CD4-positive, alpha-beta memory T cell (primary cell): Measurements from ENCODE around the gene TNP2. TPM values are rescaled to one million over a fixed set of nuclear protein-coding genes. Genes with fewer than 3 reads are reported as not detected.
"Not testable (repeated sequence)": the region's sequence is repeated elsewhere in the genome, so short reads cannot be mapped to it uniquely, and the experiment has no call there.

Source experiments
- CTCF ChIA-PET: fragments of 350-600 bp; sonication (Branson Sonifier 250); formaldehyde crosslinking; loops from one replicate; lab custom pipeline; 2021; ENCODE audit warnings: inconsistent platforms; ENCODE audit not compliant: partially characterized antibody; lab: Charles Lee
- POLR2A ChIA-PET: fragments of 350-600 bp; sonication (Branson Sonifier 250); formaldehyde crosslinking; loops from one replicate; lab custom pipeline; 2021; ENCODE audit not compliant: partially characterized antibody; lab: Charles Lee
- DNase-seq, 5 donors: peaks; one replicate each; pipeline versions ENCODE4 v3.0.0 to v3.0.0-alpha.2; 2020 to 2022; ENCODE audit warnings: mixed read lengths in 1 of 5
- H3K27ac ChIP-seq: one replicate; pipeline ENCODE4 v1.7.0; 2013; ENCODE audit warnings: low read depth, low read length
- H3K27me3 ChIP-seq: 2 replicates; pipeline ENCODE4 v1.7.0; 2013; ENCODE audit warnings: mild to moderate bottlenecking, low read length, moderate library complexity; ENCODE audit not compliant: insufficient read depth
- H3K36me3 ChIP-seq: 2 replicates; pipeline ENCODE4 v1.7.0; 2013; ENCODE audit warnings: mild to moderate bottlenecking, low read length, moderate library complexity; ENCODE audit not compliant: insufficient read depth
- H3K4me1 ChIP-seq: 2 replicates; pipeline ENCODE4 v1.7.0; 2013; ENCODE audit warnings: mild to moderate bottlenecking, low read length, moderate library complexity; ENCODE audit not compliant: insufficient read depth
- H3K4me3 ChIP-seq, 2 donors: one replicate each; pipeline ENCODE4 v1.7.0; 2013; ENCODE audit warnings: low read length in 2 of 2, mild to moderate bottlenecking in 1 of 2
- H3K9me3 ChIP-seq, 2 donors: one replicate each; pipeline ENCODE4 v1.7.0; 2013; ENCODE audit warnings: low read length in 2 of 2, control low read depth in 1 of 2; ENCODE audit not compliant: control insufficient read depth in 1 of 2
- H3K27ac Mint-ChIP-seq, 7 donors: one replicate each; pipeline ENCODE4 v1.8.0; 2020 to 2021; ENCODE audit warnings: mixed read lengths in 7 of 7, mild to moderate bottlenecking in 6 of 7, inconsistent platforms in 3 of 7, moderate library complexity in 3 of 7
- H3K27me3 Mint-ChIP-seq, 2 donors: one replicate each; pipeline ENCODE4 v1.8.0; 2020 to 2021; ENCODE audit warnings: mixed read lengths in 2 of 2
- H3K36me3 Mint-ChIP-seq, 2 donors: one replicate each; pipeline ENCODE4 v1.8.0; 2020 to 2021; ENCODE audit warnings: mixed read lengths in 2 of 2, inconsistent platforms in 1 of 2, mild to moderate bottlenecking in 1 of 2
- H3K4me1 Mint-ChIP-seq, 4 donors: one replicate each; pipeline ENCODE4 v1.8.0; 2020 to 2021; ENCODE audit warnings: mixed read lengths in 4 of 4, mild to moderate bottlenecking in 1 of 4
- H3K4me3 Mint-ChIP-seq, 8 donors: one replicate each; pipeline ENCODE4 v1.8.0; 2020 to 2021; ENCODE audit warnings: mixed read lengths in 8 of 8, mild to moderate bottlenecking in 7 of 8, moderate library complexity in 6 of 8, inconsistent platforms in 3 of 8
- H3K9me3 Mint-ChIP-seq, 8 donors: one replicate each; pipeline ENCODE4 v1.8.0; 2020 to 2021; ENCODE audit warnings: mixed read lengths in 8 of 8, mild to moderate bottlenecking in 5 of 8, inconsistent platforms in 3 of 8, moderate library complexity in 1 of 8
- intact Hi-C: fragments of 100-400 bp; cut with micrococcal nuclease; formaldehyde crosslinking; loops from one replicate; pipeline ENCODE4 v1.15.1; 2023
- polyA plus RNA-seq, 2 donors: library from polyadenylated mRNA; unstranded; fragments of 300-500 nt; fragmentation: Illumina TruSeq; gene quantifications; one replicate each; pipeline ENCODE4 v1.2.3, GENCODE V29; 2021
- total RNA-seq, 2 experiments: library from RNA; stranded (reverse); gene quantifications; one replicate each; pipeline ENCODE4 v1.2.3, GENCODE V29; 2021

Gene TNP2
- total and polyA plus RNA-seq, 4 experiments from 2014 or later, result not detected

GRCh38 chr16:11289696-11290095 lies 20.6 kb upstream of the TNP2 start:
- CTCF ChIA-PET, result interaction anchor here (1.1 kb wide), 1 partner anchor 34 kb away, joined by 3 read pairs; the partner anchor contains the start of gene SOCS1
- POLR2A ChIA-PET, H3K27ac ChIP-seq, H3K36me3 ChIP-seq, H3K4me3 ChIP-seq, intact Hi-C loops, H3K9me3 Mint-ChIP-seq, H3K27me3 Mint-ChIP-seq, H3K4me3 Mint-ChIP-seq, H3K36me3 Mint-ChIP-seq, H3K4me1 Mint-ChIP-seq, H3K9me3 ChIP-seq, H3K4me1 ChIP-seq, DNase-seq, H3K27me3 ChIP-seq, H3K27ac Mint-ChIP-seq: not testable (repeated sequence)

- H3K27me3 ChIP-seq, result no peaks in the 10 kb centered on the region
- intact Hi-C loops, result no loop called here
- no peak overlapping the region for H3K27ac ChIP-seq
- POLR2A ChIA-PET, result no interaction called here
- H3K27ac Mint-ChIP-seq, result peak overlapping the region in 1 of 7 donors; percentile 24
- no peak overlapping the region for H3K4me3 Mint-ChIP-seq
- H3K36me3 ChIP-seq, result no peaks in the 10 kb centered on the region
- H3K4me1 Mint-ChIP-seq, result peaks cover 0 to 6% (median 2%) of the 10 kb centered on the region in 4 donors
- H3K4me1 ChIP-seq, result no peaks in the 10 kb centered on the region
- no peak for DNase-seq
- H3K9me3 ChIP-seq, result no peaks in the 10 kb centered on the region
- peaks cover 0 to 3% (median 0%) of the 10 kb centered on the region in 8 donors for H3K9me3 Mint-ChIP-seq
- H3K36me3 Mint-ChIP-seq, result no peaks in the 10 kb centered on the region
- CTCF ChIA-PET, result interaction anchor here (1.1 kb wide), 2 partner anchors 8 to 33 kb away, joined by 3 read pairs; partner anchors contain the start of gene SOCS1
- H3K4me3 ChIP-seq, result no peak overlapping the region
- peaks cover 2 to 8% of the 10 kb centered on the region in 2 donors for H3K27me3 Mint-ChIP-seq
Measured at GRCh38 chr16:11289202-11289601, 20.1 kb upstream of the TNP2 start.

- ChIA-PET CTCF (no interaction called here), POLR2A (no interaction called here)
- H3K4me3 ChIP-seq, result no peak overlapping the region
- H3K4me3 Mint-ChIP-seq, result no peak overlapping the region
- intact Hi-C loops, result no loop called here
- no peaks in the 10 kb centered on the region for H3K36me3 ChIP-seq
- H3K4me1 Mint-ChIP-seq, result peaks cover 0 to 6% (median 2%) of the 10 kb centered on the region in 4 donors
- H3K4me1 ChIP-seq, result no peaks in the 10 kb centered on the region
- H3K36me3 Mint-ChIP-seq, result no peaks in the 10 kb centered on the region
- DNase-seq, result no peak
- no peaks in the 10 kb centered on the region for H3K9me3 ChIP-seq
- H3K27me3 Mint-ChIP-seq, result peaks cover 2 to 5% of the 10 kb centered on the region in 2 donors
- H3K27me3 ChIP-seq, result no peaks in the 10 kb centered on the region
- H3K9me3 Mint-ChIP-seq, result peaks cover 0 to 3% (median 0%) of the 10 kb centered on the region in 8 donors
- H3K27ac ChIP-seq, result no peak overlapping the region
- H3K27ac Mint-ChIP-seq, result no peak overlapping the region
Measured at GRCh38 chr16:11285842-11286241, 16.7 kb upstream of the TNP2 start.

- no peak for DNase-seq
- Histone ChIP-seq H3K4me3 (no peak overlapping the region), H3K27me3 (no peaks in the 10 kb centered on the region), H3K27ac (no peak overlapping the region), H3K4me1 (no peaks in the 10 kb centered on the region), H3K9me3 (no peaks in the 10 kb centered on the region), H3K36me3 (no peaks in the 10 kb centered on the region)
- no peaks in the 10 kb centered on the region for H3K36me3 Mint-ChIP-seq
- peaks cover 0 to 9% (median under 1%) of the 10 kb centered on the region in 4 donors for H3K4me1 Mint-ChIP-seq
- H3K27ac Mint-ChIP-seq, result no peak overlapping the region
- POLR2A ChIA-PET, result interaction anchor here (1.3 to 1.9 kb wide), 2 partner anchors 28 to 29 kb away, joined by 3 to 5 read pairs; partner anchors contain the start of gene SOCS1
- peaks cover 0 to 1% (median 0%) of the 10 kb centered on the region in 8 donors for H3K9me3 Mint-ChIP-seq
- intact Hi-C loops, result no loop called here
- CTCF ChIA-PET, result interaction anchor here (1.8 kb wide), 1 partner anchor 14 kb away, joined by 5 read pairs; no protein-coding TSS in a partner anchor
- H3K4me3 Mint-ChIP-seq, result no peak overlapping the region
- H3K27me3 Mint-ChIP-seq, result peaks cover 0 to 5% of the 10 kb centered on the region in 2 donors
Measured at GRCh38 chr16:11283820-11284248, 14.7 kb upstream of the TNP2 start.

GRCh38 chr16:11280616-11281522 lies 11.7 kb upstream of the TNP2 start, which contains the start of gene PRM1:
Gene PRM1, minus strand, starts transcription at chr16:11281330. Its CDS starts 92 bp downstream, at chr16:11281238.
- H3K36me3 Mint-ChIP-seq, result no peaks in the 10 kb centered on the region
- H3K9me3 Mint-ChIP-seq, result no peaks in the 10 kb centered on the region
- Histone ChIP-seq H3K4me1 (no peaks in the 10 kb centered on the region), H3K27me3 (no peaks in the 10 kb centered on the region), H3K27ac (no peak within 1 kb of the TSS), H3K4me3 (no peak within 1 kb of the TSS), H3K36me3 (no peaks in the 10 kb centered on the region), H3K9me3 (no peaks in the 10 kb centered on the region)
- ChIA-PET CTCF (no interaction called here), POLR2A (no interaction called here)
- peaks cover 0 to 3% (median 0%) of the 10 kb centered on the region in 4 donors for H3K4me1 Mint-ChIP-seq
- intact Hi-C loops, result no loop called here
- no peak within 1 kb of the TSS for H3K4me3 Mint-ChIP-seq
- DNase-seq, result no peak
- peaks cover 0 to 3% of the 10 kb centered on the region in 2 donors for H3K27me3 Mint-ChIP-seq
- peak within 1 kb of the TSS in 1 of 7 donors; percentile 5 for H3K27ac Mint-ChIP-seq

GRCh38 chr16:11278681-11279628 lies 9.8 kb upstream of the TNP2 start:
- H3K4me3 ChIP-seq, result no peak overlapping the region
- intact Hi-C loops, result no loop called here
- no peaks in the 10 kb centered on the region for H3K4me1 ChIP-seq
- no peaks in the 10 kb centered on the region for H3K27me3 ChIP-seq
- no peak overlapping the region for H3K4me3 Mint-ChIP-seq
- no peaks in the 10 kb centered on the region for H3K36me3 Mint-ChIP-seq
- H3K27ac ChIP-seq, result no peak overlapping the region
- CTCF ChIA-PET, result no interaction called here
- H3K4me1 Mint-ChIP-seq, result peaks cover 0 to 3% (median 0%) of the 10 kb centered on the region in 4 donors
- no peaks in the 10 kb centered on the region for H3K9me3 Mint-ChIP-seq
- no peak overlapping the region for H3K27ac Mint-ChIP-seq
- H3K36me3 ChIP-seq, result no peaks in the 10 kb centered on the region
- POLR2A ChIA-PET, result interaction anchor here (0.5 kb wide), 1 partner anchor 289 kb away, joined by 3 read pairs; no protein-coding TSS in a partner anchor
- H3K27me3 Mint-ChIP-seq, result peaks cover 0 to 3% of the 10 kb centered on the region in 2 donors
- no peaks in the 10 kb centered on the region for H3K9me3 ChIP-seq
- DNase-seq, result no peak
